Inferior parietal cortex (tissue), 1 donor: ENCODE results near the gene FASN.
A peak's percentile ranks its signal among the peaks of the same experiment; 100 is the strongest.

ENCODE experiments used
- DNase-seq: peaks from one replicate; pipeline ENCODE4 v3.0.0-alpha.2; 2016; ENCODE audit errors: extremely low spot score

FASN gene

GRCh38 chr17:82088838-82089722 is 9.0 kb downstream of the FASN start:
- DNase-seq = no peak

GRCh38 chr17:82087961-82088837 is 9.8 kb downstream of the FASN start:
- DNase-seq = no peak

GRCh38 chr17:82086941-82087906 is 10.8 kb downstream of the FASN start:
- no peak for DNase-seq

- no peak for DNase-seq
Measured at GRCh38 chr17:82085931-82086764, 11.9 kb downstream of the FASN start.

GRCh38 chr17:82085031-82085861 is 12.8 kb downstream of the FASN start:
- DNase-seq = no peak

DNA sequence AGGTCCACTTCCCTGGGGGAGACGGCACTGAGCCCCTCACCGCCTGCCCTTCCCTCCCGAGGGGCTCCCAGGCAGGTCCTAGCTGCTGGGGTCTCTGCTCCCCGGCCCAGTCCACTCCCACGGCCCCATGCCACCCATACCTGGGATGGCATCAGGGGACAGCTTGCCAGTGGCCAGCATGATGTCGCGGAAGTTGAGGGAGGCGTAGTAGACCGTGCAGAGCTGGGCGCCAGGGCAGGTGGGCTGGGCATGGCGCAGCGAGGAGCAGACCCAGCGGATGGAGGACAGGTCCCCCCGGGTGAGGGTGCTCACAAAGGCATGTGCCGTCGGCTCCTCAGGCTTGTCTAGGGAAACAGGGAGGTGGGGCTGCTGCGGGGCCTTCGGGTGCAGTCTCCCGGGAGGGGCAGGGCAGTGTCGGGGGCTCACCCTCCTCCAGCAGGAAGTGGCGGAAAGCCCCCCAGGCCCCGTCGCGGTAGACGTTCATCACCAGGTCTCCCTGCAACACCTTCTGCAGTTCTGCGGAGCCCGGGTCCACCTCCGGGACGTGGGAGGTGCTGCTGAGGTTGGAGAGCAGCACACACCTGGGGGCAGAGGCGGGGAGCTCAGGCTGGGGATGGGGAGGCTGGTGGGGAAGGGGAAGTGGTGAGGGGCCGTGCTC is 13.5 kb downstream of the FASN start:
- no peak for DNase-seq

GRCh38 chr17:82083533-82084359 is 14.3 kb downstream of the FASN start:
- DNase-seq = no peak

DNA sequence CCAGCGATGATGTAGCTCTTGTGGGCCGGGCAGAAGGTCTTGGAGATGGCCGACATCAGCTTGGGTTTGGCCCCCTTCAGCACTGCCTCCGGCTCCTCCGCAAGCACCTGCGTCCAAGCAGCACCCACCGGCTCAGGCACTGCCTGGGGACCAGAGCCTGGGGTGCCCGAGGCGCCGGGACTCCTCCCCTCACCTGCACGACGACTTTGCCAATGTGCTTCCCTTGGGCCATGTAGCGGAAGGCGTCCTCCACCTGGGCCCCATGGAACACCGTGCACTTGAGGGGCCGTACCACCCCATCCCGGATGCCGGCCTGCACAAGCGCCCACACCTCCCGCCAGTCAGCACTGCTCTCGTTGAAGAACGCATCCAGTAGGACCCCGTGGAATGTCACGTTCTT is 15.0 kb downstream of the FASN start:
- no peak for DNase-seq

- DNase-seq = no peak
Measured at GRCh38 chr17:82082456-82082855, 15.6 kb downstream of the FASN start.

- DNase-seq = no peak
Measured at GRCh38 chr17:82081966-82082365, 16.1 kb downstream of the FASN start.

DNA sequence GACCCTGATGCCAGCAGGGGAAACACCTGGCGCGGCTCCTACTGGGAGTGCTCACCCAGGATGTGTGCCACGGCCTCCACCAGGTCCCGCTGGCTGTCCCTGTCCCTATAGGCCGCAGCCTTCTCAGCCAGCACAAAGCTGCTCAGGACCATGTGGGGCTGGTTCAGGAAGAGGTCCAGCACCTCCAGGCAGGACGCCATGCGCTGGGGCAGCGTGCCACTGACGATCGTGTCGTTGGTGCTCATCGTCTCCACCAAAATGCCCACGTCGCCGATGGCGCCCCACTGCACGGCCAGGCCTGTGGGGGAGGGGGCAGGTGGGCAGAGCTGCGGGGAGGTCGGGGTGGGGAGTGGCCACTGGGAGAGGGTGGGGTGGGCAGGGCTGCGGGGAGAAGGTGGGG is 16.5 kb downstream of the FASN start:
- no peak for DNase-seq

DNA sequence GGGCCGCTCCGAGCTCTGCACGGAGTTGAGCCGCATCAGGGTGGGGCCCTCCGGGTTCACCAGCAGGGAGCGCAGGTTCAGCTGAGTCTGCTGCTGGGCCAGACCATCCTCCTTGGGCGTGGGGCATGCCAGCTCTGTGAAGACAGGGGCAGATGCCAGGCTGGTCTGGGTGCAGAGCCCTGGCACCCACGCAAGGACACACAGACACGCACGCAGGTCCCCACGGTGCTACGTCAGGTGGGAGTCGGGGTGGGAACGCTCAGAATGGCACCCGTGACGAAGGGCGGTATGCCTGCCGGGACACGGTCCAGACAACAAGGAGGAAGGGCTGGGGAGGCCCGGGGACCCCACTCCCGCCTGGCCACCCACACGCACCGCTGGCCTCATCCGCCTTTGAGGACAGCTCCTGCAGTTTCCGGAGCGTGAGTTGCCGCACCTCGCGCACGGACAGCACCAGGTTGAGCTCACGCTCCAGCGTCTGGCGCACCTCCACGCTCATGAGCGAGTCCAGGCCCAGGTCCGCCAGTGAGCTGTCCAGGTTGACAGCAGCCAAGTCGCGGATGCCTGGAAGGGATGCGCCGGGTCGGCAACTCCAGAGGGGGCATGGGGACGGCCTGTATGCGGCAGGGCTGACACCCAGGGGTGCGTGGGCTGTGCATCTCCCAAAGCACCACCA is 17.1 kb downstream of the FASN start:
- no peak for DNase-seq

- DNase-seq = no peak
Measured at GRCh38 chr17:82080048-82080788, 17.8 kb downstream of the FASN start.

GRCh38 chr17:82079001-82079677 is 18.9 kb downstream of the FASN start:
- DNase-seq = no peak

DNA sequence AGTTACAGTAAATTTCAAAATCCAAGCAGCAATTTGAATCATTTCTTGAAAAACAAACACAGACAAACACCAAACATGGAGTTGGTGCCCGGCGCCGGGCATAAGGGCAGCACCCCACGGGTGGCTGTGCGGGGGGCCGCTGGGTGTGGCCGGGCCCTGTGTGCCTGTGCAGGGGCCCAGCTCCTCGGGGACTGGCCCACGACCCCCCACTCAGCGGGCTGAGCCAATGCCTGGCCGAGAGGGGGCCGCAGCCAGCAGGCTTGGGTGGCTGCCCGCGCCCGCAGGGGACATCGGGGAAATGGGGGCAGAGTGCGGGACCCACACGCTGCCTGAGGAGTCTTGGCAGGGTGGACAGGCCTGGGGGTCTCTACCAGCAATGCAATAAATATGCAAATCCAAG is 19.6 kb downstream of the FASN start:
- DNase-seq = no peak

- peak; percentile 29 for DNase-seq
Measured at GRCh38 chr17:82077617-82078358, 20.2 kb downstream of the FASN start.
